Hematopoietic multipotent progenitor cell treated with erythropoietin and hydrocortisone succinate and interleukin-3 and kit ligand, for 6 days (in vitro differentiated cells): ENCODE data around the gene SFT2D1.

ENCODE experiments used
- DNase-seq: peaks from one replicate; pipeline ENCODE4 v3.0.0-alpha.2; 2015

The SFT2D1 gene

DNA sequence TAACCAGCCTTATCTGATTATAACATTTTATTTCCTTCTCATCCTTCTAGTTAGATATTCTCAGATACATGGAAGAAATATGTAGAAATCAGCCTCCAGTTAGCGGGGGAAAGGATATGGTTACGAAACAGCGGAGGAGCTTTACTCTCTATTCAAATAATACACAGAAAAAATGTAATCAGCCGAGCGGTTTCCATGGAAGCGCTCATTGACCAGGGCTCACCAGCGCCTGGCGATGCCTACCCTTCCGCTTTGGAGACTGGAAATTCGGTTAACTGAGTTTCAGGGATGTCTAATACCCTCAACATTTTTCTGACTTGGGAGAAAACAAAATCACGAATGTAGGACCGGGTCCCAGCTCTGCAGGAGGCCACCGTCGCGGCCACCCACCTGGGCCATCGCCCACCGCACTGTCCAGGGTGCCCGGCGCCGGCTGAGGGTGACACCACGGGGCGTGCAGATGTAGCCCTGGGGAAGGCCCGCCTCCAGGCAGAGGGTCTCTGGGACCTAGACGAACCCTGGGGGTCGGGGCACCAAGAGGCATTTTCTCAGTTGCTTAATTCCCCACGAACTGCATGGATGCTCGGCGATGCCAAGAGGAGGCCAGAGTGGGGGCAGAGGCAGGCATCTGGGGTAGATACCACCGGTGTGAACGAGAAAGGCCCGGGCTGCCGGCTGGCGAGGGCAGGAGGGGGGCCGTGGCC lies 35.8 kb downstream of the SFT2D1 start:
- no peak for DNase-seq

- DNase-seq, result no peak
Measured at GRCh38 chr6:166305562-166306117, 36.7 kb downstream of the SFT2D1 start.

DNA sequence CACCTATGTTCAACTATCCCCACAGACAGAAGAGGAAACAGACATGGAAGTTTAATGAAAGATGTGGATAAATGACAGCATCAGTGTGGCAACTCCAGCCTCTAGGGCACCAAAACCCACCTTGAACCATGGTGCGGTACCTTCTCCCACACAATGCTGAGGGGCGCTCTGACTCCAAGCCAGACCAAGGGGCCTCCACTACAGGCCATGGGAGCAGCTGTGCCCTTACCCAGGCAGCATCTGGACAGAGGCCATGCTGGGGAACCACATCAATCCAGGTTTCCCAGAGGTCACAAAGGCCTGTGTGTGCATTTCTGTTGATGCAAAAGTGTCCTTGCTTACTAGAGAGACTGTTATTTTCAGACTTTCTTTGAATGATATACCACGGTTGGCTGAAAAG lies 38.2 kb downstream of the SFT2D1 start:
- no peak for DNase-seq

GRCh38 chr6:166301611-166302529 lies 40.5 kb downstream of the SFT2D1 start:
- DNase-seq, result no peak

- DNase-seq, result no peak
Measured at GRCh38 chr6:166300357-166300987, 41.9 kb downstream of the SFT2D1 start.

DNA sequence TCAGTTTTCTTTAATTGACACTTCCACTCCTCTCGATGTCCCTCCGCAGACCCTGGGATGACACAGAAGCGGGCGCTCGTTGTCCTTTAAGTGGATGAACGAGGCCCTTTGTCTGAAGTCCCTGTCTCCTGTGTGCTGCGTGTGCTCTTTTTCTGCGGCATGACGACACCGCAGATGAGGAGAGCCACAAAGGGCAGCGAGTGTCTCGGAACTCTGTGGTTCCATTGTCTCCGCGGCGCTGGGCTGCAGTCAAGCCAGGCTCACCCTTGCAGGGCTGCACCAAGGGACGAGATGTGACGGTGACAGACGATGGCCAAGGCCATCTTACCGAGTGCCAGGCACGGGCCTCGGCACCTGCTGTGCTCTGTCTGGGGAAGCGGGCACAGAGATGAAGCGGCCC lies 44.7 kb downstream of the SFT2D1 start:
- no peak for DNase-seq

GRCh38 chr6:166296035-166296883 lies 46.1 kb downstream of the SFT2D1 start:
- no peak for DNase-seq

GRCh38 chr6:166293731-166294584 lies 48.4 kb downstream of the SFT2D1 start:
- no peak for DNase-seq

DNA sequence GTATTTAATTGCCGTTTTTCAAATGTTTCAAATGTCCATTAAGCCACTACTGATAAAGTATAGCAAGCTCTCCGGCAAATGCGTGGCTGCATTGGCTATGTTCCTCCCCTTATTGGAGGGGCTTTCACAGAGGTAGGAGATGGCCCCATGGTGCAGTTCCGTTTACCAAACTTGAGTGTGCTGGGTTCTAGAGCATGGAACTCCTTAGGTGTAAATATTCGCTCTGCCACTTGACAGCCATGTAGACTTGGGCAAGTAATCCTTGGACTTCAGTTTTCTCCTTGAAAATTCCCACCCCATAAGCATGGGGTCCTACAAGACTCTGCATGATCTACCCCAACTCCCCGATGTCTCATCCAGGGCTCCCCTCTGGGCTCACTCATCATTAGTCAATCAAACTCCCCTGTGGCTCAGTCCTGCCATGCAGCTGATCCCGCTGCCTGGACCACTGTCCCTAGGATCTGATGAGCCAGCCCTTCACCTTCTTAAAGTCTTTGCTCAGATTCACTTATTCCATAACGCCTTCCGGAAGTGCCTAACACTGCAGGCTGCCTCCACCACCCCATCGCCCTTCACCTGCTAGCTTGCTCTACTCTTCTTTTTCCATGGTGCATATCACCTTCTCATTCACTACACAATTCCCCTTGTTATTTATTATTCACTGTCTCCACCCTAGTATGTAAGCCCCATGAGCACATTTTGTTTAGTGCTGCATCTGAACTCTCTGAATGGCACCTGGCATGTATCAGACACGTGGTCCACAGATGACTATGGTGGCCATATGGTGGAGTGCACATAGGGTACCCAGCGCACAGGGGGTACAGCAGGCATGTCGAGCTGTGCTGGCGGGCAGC lies 52.9 kb downstream of the SFT2D1 start:
- DNase-seq, result no peak

- DNase-seq, result no peak
Measured at GRCh38 chr6:166286839-166287271, 55.5 kb downstream of the SFT2D1 start.

GRCh38 chr6:166285233-166285632 lies 57.1 kb downstream of the SFT2D1 start:
- no peak for DNase-seq

GRCh38 chr6:166284640-166285039 lies 57.7 kb downstream of the SFT2D1 start:
- DNase-seq, result no peak

- DNase-seq, result no peak
Measured at GRCh38 chr6:166282394-166283032, 59.8 kb downstream of the SFT2D1 start.

- DNase-seq, result no peak
Measured at GRCh38 chr6:166281104-166281503, 61.2 kb downstream of the SFT2D1 start.

DNA sequence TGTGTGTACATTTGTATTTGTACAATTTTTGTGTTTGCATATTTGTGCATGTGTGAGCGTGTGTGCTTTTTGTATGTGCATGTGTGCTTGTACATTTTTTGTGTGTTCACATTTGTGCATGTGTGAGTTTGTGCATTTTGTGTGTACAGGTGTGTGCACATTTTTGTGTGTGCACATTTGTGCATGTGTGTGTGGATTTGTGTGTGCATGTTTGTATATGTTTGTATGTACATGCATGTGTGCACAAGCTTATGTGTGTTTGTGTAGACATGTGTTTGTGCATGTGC lies 63.0 kb downstream of the SFT2D1 start:
- no peak for DNase-seq

- no peak for DNase-seq
Measured at GRCh38 chr6:166278579-166279392, 63.6 kb downstream of the SFT2D1 start.

DNA sequence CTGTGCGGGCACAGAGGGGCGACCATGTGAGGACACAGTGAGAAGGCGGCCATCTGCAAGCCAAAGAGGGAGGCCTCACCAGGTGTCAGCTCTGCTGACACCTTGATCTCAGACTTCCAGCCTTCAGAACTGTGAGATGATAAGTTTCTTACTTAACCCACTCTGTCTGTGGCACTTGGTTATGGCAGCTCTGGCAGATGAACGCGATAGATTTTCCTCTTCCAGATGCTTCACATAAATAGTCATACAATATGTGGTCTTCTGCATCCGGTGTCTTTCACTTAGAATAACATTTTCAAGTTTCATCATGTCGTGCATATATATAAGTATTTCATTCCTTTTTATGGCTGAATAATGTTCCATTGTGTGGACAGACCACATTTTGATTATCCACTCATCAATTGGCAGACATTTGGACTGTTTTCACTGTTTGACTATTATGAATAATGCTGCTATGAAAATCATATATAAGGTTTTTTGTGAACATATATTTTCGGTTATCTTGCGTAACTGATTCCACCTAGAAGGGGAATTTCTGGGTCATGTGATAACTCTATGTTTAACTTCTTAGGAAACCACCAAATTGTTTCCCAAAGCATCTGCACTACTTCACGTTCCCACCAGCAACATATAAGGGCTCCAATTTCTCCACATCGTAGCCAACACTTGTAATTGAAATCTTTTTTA lies 64.3 kb downstream of the SFT2D1 start:
- DNase-seq, result no peak

GRCh38 chr6:166277018-166277417 lies 65.3 kb downstream of the SFT2D1 start:
- no peak for DNase-seq
